ENCODE data around the gene HIF3A.
"Not testable (repeated sequence)": the region's sequence is repeated elsewhere in the genome, so short reads cannot be mapped to it uniquely, and the experiment has no call there.

The HIF3A gene

GRCh38 chr19:46294494-46294893 lies 2.3 kb upstream of the HIF3A start:
- no peak for DNase-seq (ENCODE audit: low read depth)

GRCh38 chr19:46295401-46296201 lies 1.2 kb upstream of the HIF3A start:
- no peak for DNase-seq (ENCODE audit: low read depth)

- no peak for DNase-seq (ENCODE audit: low read depth)
Observed at GRCh38 chr19:46296202-46296480, 701 bp upstream of the HIF3A start.

GRCh38 chr19:46297700-46298478 lies 1.0 kb downstream of the HIF3A start:
- no peak for DNase-seq (ENCODE audit: low read depth)

- no peak for DNase-seq (ENCODE audit: low read depth)
Observed at GRCh38 chr19:46298479-46299003, 1.7 kb downstream of the HIF3A start.

GRCh38 chr19:46299004-46299509 lies 2.2 kb downstream of the HIF3A start:
- peak; percentile 52 for DNase-seq (ENCODE audit: low read depth)

GRCh38 chr19:46299695-46300094 lies 2.9 kb downstream of the HIF3A start:
- no peak for DNase-seq (ENCODE audit: low read depth)

GRCh38 chr19:46303322-46303690 lies 6.5 kb downstream of the HIF3A start:
- no peak for DNase-seq (ENCODE audit: low read depth)

GRCh38 chr19:46303691-46304397 lies 7.0 kb downstream of the HIF3A start:
- no peak for DNase-seq (ENCODE audit: low read depth)

- DNase-seq (ENCODE audit: low read depth), result no peak
Observed at GRCh38 chr19:46306501-46306900, 9.7 kb downstream of the HIF3A start.

- no peak for DNase-seq (ENCODE audit: low read depth)
Observed at GRCh38 chr19:46308510-46308909, 11.7 kb downstream of the HIF3A start.

GRCh38 chr19:46309056-46309455 lies 12.2 kb downstream of the HIF3A start:
- no peak for DNase-seq (ENCODE audit: low read depth)

GRCh38 chr19:46311444-46311843 lies 14.6 kb downstream of the HIF3A start:
- DNase-seq (ENCODE audit: low read depth), result no peak

GRCh38 chr19:46313540-46314469 lies 17.0 kb downstream of the HIF3A start:
- DNase-seq (ENCODE audit: low read depth), result not testable (repeated sequence)

GRCh38 chr19:46317339-46317738 lies 20.5 kb downstream of the HIF3A start:
- no peak for DNase-seq (ENCODE audit: low read depth)

- no peak for DNase-seq (ENCODE audit: low read depth)
Observed at GRCh38 chr19:46319613-46320012, 22.8 kb downstream of the HIF3A start.

GRCh38 chr19:46320559-46320958 lies 23.7 kb downstream of the HIF3A start:
- no peak for DNase-seq (ENCODE audit: low read depth)

GRCh38 chr19:46321653-46322052 lies 24.8 kb downstream of the HIF3A start:
- DNase-seq (ENCODE audit: low read depth), result no peak

GRCh38 chr19:46323227-46323626 lies 26.4 kb downstream of the HIF3A start:
- DNase-seq (ENCODE audit: low read depth), result not testable (repeated sequence)

- DNase-seq (ENCODE audit: low read depth), result no peak
Observed at GRCh38 chr19:46324277-46324676, 27.4 kb downstream of the HIF3A start.

GRCh38 chr19:46326608-46327007 lies 29.8 kb downstream of the HIF3A start:
- DNase-seq (ENCODE audit: low read depth), result no peak

Measured in non-pigmented ciliary epithelial cell (primary cell).